Psoas muscle (tissue), 8 donors: ENCODE data around the gene OR2T34. TPM values are rescaled to one million over a fixed set of nuclear protein-coding genes. Genes with fewer than 3 reads are reported as not detected.
"Not testable (repeated sequence)": the region's sequence is repeated elsewhere in the genome, so short reads cannot be mapped to it uniquely, and the experiment has no call there.

Source experiments
- ATAC-seq, 4 donors: fragments of 200-7000 bp; cut with Tn5 transposase; one replicate each; pipeline ENCODE4 v1.9.1; 2020; ENCODE audit warnings: moderate library complexity in 3 of 4, mild to moderate bottlenecking in 2 of 4
- DNase-seq, 2 donors: peaks; one replicate each; pipeline ENCODE4 v3.0.0-alpha.2; 2020
- H3K27ac ChIP-seq: fragments of 200-600 bp; one replicate; pipeline ENCODE4 v1.8.0; 2022
- H3K27me3 ChIP-seq, 3 donors: fragments of 200-600 bp in 1 of 3; one replicate each; pipeline versions ENCODE4 v1.6.1 to v1.8.0; 2013 to 2022; ENCODE audit warnings: low read length in 2 of 3, mild to moderate bottlenecking in 2 of 3, moderate library complexity in 1 of 3; ENCODE audit not compliant: insufficient read depth in 3 of 3
- H3K36me3 ChIP-seq, 2 donors: fragments of 200-600 bp in 1 of 2; one replicate each; pipeline versions ENCODE4 v1.6.1 to v1.8.0; 2013 to 2022; ENCODE audit warnings: low read depth in 1 of 2, mild to moderate bottlenecking in 1 of 2, moderate library complexity in 1 of 2; ENCODE audit not compliant: insufficient read depth in 1 of 2
- H3K4me1 ChIP-seq: fragments of 200-600 bp; one replicate; pipeline ENCODE4 v1.8.0; 2022
- H3K4me3 ChIP-seq: fragments of 200-600 bp; one replicate; pipeline ENCODE4 v1.8.0; 2022; ENCODE audit warnings: mild to moderate bottlenecking
- H3K9me3 ChIP-seq: fragments of 200-600 bp; one replicate; pipeline ENCODE4 v1.8.0; 2022
- CTCF ChIP-seq: fragments of 200-600 bp; IDR thresholded peaks from one replicate; pipeline ENCODE4 v1.8.0; 2022; ENCODE audit warnings: antibody characterized with exemption
- WGBS, 3 donors: extraction: QIAGEN DNeasy Blood & Tissue Kit; methylation state at CpG; one replicate each; pipeline versions ENCODE4 v1.1.6 to v1.1.7; 2013; 5-methylcytosine and 5-hydroxymethylcytosine counted together
- intact Hi-C, 2 donors: fragments of 100-400 bp; cut with DNase I; formaldehyde crosslinking; loops; one replicate each; pipeline versions ENCODE4 v1.11.0 to v1.14.2; 2022
- polyA plus RNA-seq, 3 donors: library from polyadenylated mRNA; stranded (reverse); fragments of 200-250 nt; gene quantifications; one replicate each; pipeline ENCODE4 v1.2.3, GENCODE V29; 2013
- total RNA-seq, 4 donors: library from RNA; stranded (reverse); fragmentation: NEBNext Ultra II Directional in 2 of 4; extraction: Animal tissue kit (Norgen Biotek cat#: 25700) in 2 of 4; gene quantifications; one replicate each; pipeline versions ENCODE4 v1.2.1 to v1.2.4, GENCODE V29; 2021 to 2023
- donor health status: healthy with polysubstance abuse.
- donor health status: DM: no; HTN: no; CAD: no; lungs with moderate emphysema.
- donor health status: Bipolar disorder and iron deficiency.
- donor health status: healthy.
- donor health status: DM: yes; HTN: yes; CAD: no.
- donor health status: DM: no; HTN: no; CAD: no.
- donor health status: DM: no; HTN: no; CAD: no.
- donor health status: DM: yes; HTN: yes; CAD: no.

The OR2T34 gene
- total and polyA plus RNA-seq, 7 donors = not detected

- ATAC-seq = no peak
- 78 to 85% (median 78%) methylated on average over 3 of the region's 3 CpGs for WGBS, 3 donors
- intact Hi-C loops = no loop called here
- no peak overlapping the region for H3K27ac ChIP-seq
- H3K36me3 ChIP-seq = no peaks in the 10 kb centered on the region
- no peak overlapping the region for H3K4me3 ChIP-seq
- H3K9me3 ChIP-seq = no peaks in the 10 kb centered on the region
- no peak for TF ChIP-seq CTCF
- H3K4me1 ChIP-seq = no peaks in the 10 kb centered on the region
- no peak for DNase-seq
- no peaks in the 10 kb centered on the region for H3K27me3 ChIP-seq
Observed at GRCh38 chr1:248585266-248585665, 10.7 kb upstream of the OR2T34 start.

- no peak overlapping the region for H3K27ac ChIP-seq
- H3K9me3 ChIP-seq = peaks cover 5% of the 10 kb centered on the region
- DNase-seq (no peak), ATAC-seq (no peak)
- WGBS, 3 donors = 78 to 86% (median 80%) methylated on average over 9 of the region's 9 CpGs
- H3K36me3 ChIP-seq = no peaks in the 10 kb centered on the region
- intact Hi-C loops = no loop called here
- no peaks in the 10 kb centered on the region for H3K4me1 ChIP-seq
- no peak for TF ChIP-seq CTCF
- no peaks in the 10 kb centered on the region for H3K27me3 ChIP-seq
- H3K4me3 ChIP-seq = no peak overlapping the region
Observed at GRCh38 chr1:248576260-248576980, 1.9 kb upstream of the OR2T34 start.

- H3K4me3 ChIP-seq, ATAC-seq, H3K27ac ChIP-seq, H3K4me1 ChIP-seq, H3K36me3 ChIP-seq, intact Hi-C loops, DNase-seq, H3K27me3 ChIP-seq, H3K9me3 ChIP-seq: not testable (repeated sequence)
- WGBS, 3 donors = 73 to 87% (median 79%) methylated on average over 2 to 6 of the region's 8 CpGs
Observed at GRCh38 chr1:248573856-248574255, 701 bp downstream of the OR2T34 start.

GRCh38 chr1:248572049-248572448, 2.5 kb downstream of the OR2T34 start:
- H3K27ac ChIP-seq, H3K27me3 ChIP-seq, H3K36me3 ChIP-seq, ATAC-seq, H3K4me3 ChIP-seq, DNase-seq, H3K4me1 ChIP-seq, intact Hi-C loops, H3K9me3 ChIP-seq: not testable (repeated sequence)
- WGBS, 3 donors = no CpG with 5 or more reads among the region's 1 CpG

GRCh38 chr1:248570811-248571210, 3.7 kb downstream of the OR2T34 start:
- intact Hi-C loops, H3K27me3 ChIP-seq, H3K4me1 ChIP-seq, H3K27ac ChIP-seq, H3K4me3 ChIP-seq, H3K9me3 ChIP-seq, H3K36me3 ChIP-seq, ATAC-seq, DNase-seq: not testable (repeated sequence)
- whole genome bisulfite sequencing, 3 donors = 71 to 80% (median 76%) methylated on average over 3 of the region's 3 CpGs

GRCh38 chr1:248569049-248569448, 5.5 kb downstream of the OR2T34 start:
- WGBS, 3 donors = 17 to 45% (median 17%) methylated on average over 2 of the region's 2 CpGs
- DNase-seq, intact Hi-C loops, H3K9me3 ChIP-seq, ATAC-seq, H3K27me3 ChIP-seq, H3K27ac ChIP-seq, H3K4me3 ChIP-seq, H3K36me3 ChIP-seq, H3K4me1 ChIP-seq: not testable (repeated sequence)

GRCh38 chr1:248565530-248566373, 8.8 kb downstream of the OR2T34 start:
- H3K9me3 ChIP-seq, intact Hi-C loops, H3K4me3 ChIP-seq, ATAC-seq, H3K36me3 ChIP-seq, H3K27ac ChIP-seq, DNase-seq, H3K27me3 ChIP-seq, H3K4me1 ChIP-seq: not testable (repeated sequence)
- 62 to 73% (median 66%) methylated on average over 8 to 11 of the region's 11 CpGs for WGBS, 3 donors

GRCh38 chr1:248562672-248563071, 11.9 kb downstream of the OR2T34 start, which contains the start of gene OR2T29:
Gene OR2T29 (minus strand): TSS chr1:248562772. CDS start chr1:248559491, 3,281 bp downstream.
- H3K4me1 ChIP-seq, H3K27me3 ChIP-seq, ATAC-seq, H3K27ac ChIP-seq, H3K4me3 ChIP-seq, H3K9me3 ChIP-seq, DNase-seq, H3K36me3 ChIP-seq, intact Hi-C loops: not testable (repeated sequence)
- WGBS, 3 donors = 88 to 92% (median 89%) methylated on average over 2 to 3 of the region's 3 CpGs

- H3K4me1 ChIP-seq, ATAC-seq, H3K27ac ChIP-seq, intact Hi-C loops, H3K9me3 ChIP-seq, DNase-seq, H3K4me3 ChIP-seq, H3K36me3 ChIP-seq, H3K27me3 ChIP-seq: not testable (repeated sequence)
- WGBS, 3 donors = no CpG with 5 or more reads among the region's 6 CpGs
Observed at GRCh38 chr1:248551027-248551426, 23.5 kb downstream of the OR2T34 start.
